ENCODE results near the gene TERB1.

Gene TERB1

GRCh38 chr16:66719246-66719645, 82.1 kb downstream of the TERB1 start:
- in situ Hi-C loops (cut with MboI; ENCODE audit: low sequenced_read_pairs): no loop called here
- H3K36me3 ChIP-seq (replicated peaks): peaks cover 36% of the 10 kb centered on the region

GRCh38 chr16:66717776-66718175, 83.6 kb downstream of the TERB1 start:
- Histone ChIP-seq H3K9me3 (no peaks in the 10 kb centered on the region), H3K4me1 (no peaks in the 10 kb centered on the region), H3K4me3 (no peak overlapping the region), H3K36me3 (replicated peaks) (peaks cover 23% of the 10 kb centered on the region), H3K27me3 (ENCODE audit: low read depth) (no peaks in the 10 kb centered on the region)
- in situ Hi-C loops (cut with MboI; ENCODE audit: low sequenced_read_pairs): no loop called here
- DNase-seq (ENCODE audit: low spot score in 2 of 2): no peak

More at GRCh38 chr16:66719246-66719645, 82.1 kb downstream of the TERB1 start:
- DNase-seq (ENCODE audit: low spot score in 2 of 2): no peak
- Histone ChIP-seq H3K9me3 (no peaks in the 10 kb centered on the region), H3K4me1 (no peaks in the 10 kb centered on the region), H3K4me3 (no peak overlapping the region), H3K27me3 (ENCODE audit: low read depth) (no peaks in the 10 kb centered on the region)

GRCh38 chr16:66717112-66717675, 84.2 kb downstream of the TERB1 start:
- Histone ChIP-seq H3K9me3 (no peaks in the 10 kb centered on the region), H3K4me3 (no peak overlapping the region), H3K4me1 (no peaks in the 10 kb centered on the region), H3K36me3 (replicated peaks) (peaks cover 17% of the 10 kb centered on the region), H3K27me3 (ENCODE audit: low read depth) (no peaks in the 10 kb centered on the region)
- DNase-seq (ENCODE audit: low spot score in 2 of 2): peak; percentile 29 to 64
- in situ Hi-C loops (cut with MboI; ENCODE audit: low sequenced_read_pairs): no loop called here

GRCh38 chr16:66714654-66715307, 86.6 kb downstream of the TERB1 start:
- DNase-seq (ENCODE audit: low spot score in 2 of 2): no peak
- Histone ChIP-seq H3K4me3 (no peak overlapping the region), H3K27me3 (ENCODE audit: low read depth) (no peaks in the 10 kb centered on the region), H3K36me3 (replicated peaks) (peaks cover 8% of the 10 kb centered on the region), H3K9me3 (no peaks in the 10 kb centered on the region), H3K4me1 (no peaks in the 10 kb centered on the region)
- in situ Hi-C loops (cut with MboI; ENCODE audit: low sequenced_read_pairs): no loop called here

- H3K4me3 ChIP-seq: no peak overlapping the region
- peaks cover 3% of the 10 kb centered on the region; the same call in 1 of the 2 replicates for H3K36me3 ChIP-seq (replicated peaks)
- H3K27me3 ChIP-seq (ENCODE audit: low read depth): no peaks in the 10 kb centered on the region
- H3K9me3 ChIP-seq: no peaks in the 10 kb centered on the region
- in situ Hi-C loops (cut with MboI; ENCODE audit: low sequenced_read_pairs): no loop called here
- no peak for DNase-seq (ENCODE audit: low spot score in 2 of 2)
- no peaks in the 10 kb centered on the region for H3K4me1 ChIP-seq
Observed at GRCh38 chr16:66714062-66714461, 87.3 kb downstream of the TERB1 start.

- in situ Hi-C loops (cut with MboI; ENCODE audit: low sequenced_read_pairs): no loop called here
- H3K4me3 ChIP-seq: no peak overlapping the region
- H3K9me3 ChIP-seq: no peaks in the 10 kb centered on the region
- H3K4me1 ChIP-seq: no peaks in the 10 kb centered on the region
- H3K36me3 ChIP-seq (replicated peaks): no peaks in the 10 kb centered on the region
- no peaks in the 10 kb centered on the region for H3K27me3 ChIP-seq (ENCODE audit: low read depth)
- no peak for DNase-seq (ENCODE audit: low spot score in 2 of 2)
Observed at GRCh38 chr16:66713076-66713475, 88.3 kb downstream of the TERB1 start.

GRCh38 chr16:66712512-66712911, 88.9 kb downstream of the TERB1 start:
- no peaks in the 10 kb centered on the region for H3K36me3 ChIP-seq (replicated peaks)
- H3K4me1 ChIP-seq: no peaks in the 10 kb centered on the region
- in situ Hi-C loops (cut with MboI; ENCODE audit: low sequenced_read_pairs): no loop called here
- no peak overlapping the region for H3K4me3 ChIP-seq
- H3K9me3 ChIP-seq: no peaks in the 10 kb centered on the region
- no peaks in the 10 kb centered on the region for H3K27me3 ChIP-seq (ENCODE audit: low read depth)
- no peak for DNase-seq (ENCODE audit: low spot score in 2 of 2)

- Histone ChIP-seq H3K9me3 (no peaks in the 10 kb centered on the region), H3K4me1 (no peaks in the 10 kb centered on the region), H3K27me3 (ENCODE audit: low read depth) (no peaks in the 10 kb centered on the region), H3K36me3 (replicated peaks) (no peaks in the 10 kb centered on the region), H3K4me3 (no peak overlapping the region)
- no peak for DNase-seq (ENCODE audit: low spot score in 2 of 2)
- in situ Hi-C loops (cut with MboI; ENCODE audit: low sequenced_read_pairs): no loop called here
Observed at GRCh38 chr16:66711581-66711980, 89.8 kb downstream of the TERB1 start.

GRCh38 chr16:66706506-66706880, 94.9 kb downstream of the TERB1 start:
- Histone ChIP-seq H3K4me1 (no peaks in the 10 kb centered on the region), H3K4me3 (no peak overlapping the region), H3K9me3 (no peaks in the 10 kb centered on the region), H3K27me3 (ENCODE audit: low read depth) (no peaks in the 10 kb centered on the region), H3K36me3 (replicated peaks) (no peaks in the 10 kb centered on the region)
- in situ Hi-C loops (cut with MboI; ENCODE audit: low sequenced_read_pairs): no loop called here
- DNase-seq (ENCODE audit: low spot score in 2 of 2): no peak

GRCh38 chr16:66705790-66706505, 95.4 kb downstream of the TERB1 start:
- Histone ChIP-seq H3K36me3 (replicated peaks) (no peaks in the 10 kb centered on the region), H3K9me3 (no peaks in the 10 kb centered on the region), H3K4me3 (no peak overlapping the region), H3K27me3 (ENCODE audit: low read depth) (no peaks in the 10 kb centered on the region), H3K4me1 (no peaks in the 10 kb centered on the region)
- DNase-seq (ENCODE audit: low spot score in 2 of 2): no peak
- in situ Hi-C loops (cut with MboI; ENCODE audit: low sequenced_read_pairs): no loop called here

Data from HAP-1 (cell line).